Non-pigmented ciliary epithelial cell (primary cell): ENCODE data around the gene LARP1.
A peak's percentile ranks its signal among the peaks of the same experiment; 100 is the strongest.

Experiments used
- DNase-seq: peaks from one replicate; pipeline ENCODE4 v3.0.0-alpha.2; 2010; ENCODE audit warnings: low read depth

Gene LARP1

DNA sequence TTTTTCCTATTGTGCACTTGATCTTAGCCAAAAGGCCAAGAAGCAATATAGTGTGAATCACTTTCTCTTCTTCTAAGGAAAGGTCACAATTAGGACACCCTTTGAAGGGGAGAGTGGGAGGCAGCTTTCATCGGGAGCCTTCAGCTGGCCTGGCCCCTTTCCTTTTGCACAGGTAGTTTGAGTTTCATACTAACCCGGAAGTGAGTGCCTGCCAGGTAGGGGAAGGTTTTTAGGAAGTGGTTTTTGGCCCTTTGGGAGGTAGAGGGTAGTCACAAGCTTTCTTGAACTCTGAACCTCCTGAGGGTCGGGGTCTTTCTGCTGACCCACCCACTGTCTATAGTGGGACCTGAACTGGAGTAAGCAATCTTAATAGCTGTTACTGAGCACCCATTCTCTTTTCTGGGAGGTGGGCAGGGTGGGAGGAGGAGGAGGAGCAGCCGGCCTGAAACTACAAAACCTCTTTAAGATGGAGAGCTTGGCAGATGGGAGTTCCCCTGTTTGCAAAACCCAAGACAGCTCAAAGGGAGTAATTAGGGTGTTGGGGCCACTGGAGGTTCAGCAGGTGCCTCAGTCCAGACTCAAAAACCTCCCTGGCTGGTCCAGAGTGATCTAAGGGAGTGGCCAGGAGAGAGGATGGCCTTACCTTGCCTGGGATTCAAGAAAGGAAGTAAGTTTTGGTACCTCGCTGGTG, 6.0 kb downstream of the LARP1 start:
- DNase-seq: no peak

DNA sequence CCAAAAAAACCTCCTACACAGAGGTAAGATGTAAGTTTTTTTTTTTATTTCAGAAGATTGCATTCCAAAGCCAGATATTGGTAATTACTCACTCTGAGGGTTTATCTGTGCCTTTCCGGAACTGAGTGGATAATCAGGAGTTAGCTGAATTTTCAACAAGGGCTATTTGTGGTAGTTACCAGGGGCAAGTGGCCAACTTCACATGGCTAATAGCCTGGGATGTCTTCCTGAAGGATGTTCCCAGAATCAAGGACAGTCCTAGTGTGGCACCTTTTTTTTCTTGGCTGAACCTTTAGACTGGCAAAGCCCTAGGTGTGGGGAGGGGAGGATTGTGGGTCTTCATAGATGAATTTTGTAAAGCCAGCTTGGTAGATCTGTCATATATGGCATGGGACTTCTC, 7.1 kb downstream of the LARP1 start:
- no peak for DNase-seq

DNA sequence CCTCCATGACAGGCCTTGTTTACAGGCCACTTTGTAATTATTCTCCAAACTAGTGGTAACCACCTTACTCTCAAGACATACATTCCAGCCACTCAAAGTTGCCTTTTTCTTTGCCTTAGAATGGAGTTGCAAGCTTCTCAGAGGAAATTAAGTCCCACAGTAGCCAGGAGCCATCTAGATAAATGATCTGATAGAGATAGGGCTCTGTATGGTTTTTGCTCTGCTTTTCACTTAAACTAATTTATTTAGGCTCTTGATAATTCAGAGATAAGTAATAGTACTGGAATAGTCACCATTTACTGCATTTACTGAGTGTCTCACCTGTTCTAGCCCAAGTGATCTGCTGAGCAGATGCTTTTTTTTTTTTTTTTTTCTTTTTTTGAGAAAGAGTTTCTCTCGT, 7.5 kb downstream of the LARP1 start:
- no peak for DNase-seq

DNA sequence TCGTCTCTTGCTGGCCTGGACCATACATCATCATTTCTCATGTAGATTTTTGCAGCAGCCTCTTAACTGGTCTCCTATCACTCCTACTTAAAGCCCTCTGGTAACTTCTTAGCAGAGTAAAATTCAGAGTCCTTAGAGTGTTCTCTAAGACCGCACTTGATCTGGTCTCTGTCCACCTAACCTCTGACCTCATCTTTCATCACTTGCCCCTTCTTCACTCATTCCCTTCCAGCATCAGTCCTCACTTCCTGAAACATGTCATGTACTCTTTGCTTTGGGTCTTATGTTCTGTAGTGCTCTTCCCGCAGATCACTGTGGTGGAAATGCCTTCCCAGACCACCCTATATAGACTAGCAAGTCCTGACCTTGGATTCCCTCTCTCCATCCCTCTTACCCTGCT, 9.8 kb downstream of the LARP1 start:
- no peak for DNase-seq

DNA sequence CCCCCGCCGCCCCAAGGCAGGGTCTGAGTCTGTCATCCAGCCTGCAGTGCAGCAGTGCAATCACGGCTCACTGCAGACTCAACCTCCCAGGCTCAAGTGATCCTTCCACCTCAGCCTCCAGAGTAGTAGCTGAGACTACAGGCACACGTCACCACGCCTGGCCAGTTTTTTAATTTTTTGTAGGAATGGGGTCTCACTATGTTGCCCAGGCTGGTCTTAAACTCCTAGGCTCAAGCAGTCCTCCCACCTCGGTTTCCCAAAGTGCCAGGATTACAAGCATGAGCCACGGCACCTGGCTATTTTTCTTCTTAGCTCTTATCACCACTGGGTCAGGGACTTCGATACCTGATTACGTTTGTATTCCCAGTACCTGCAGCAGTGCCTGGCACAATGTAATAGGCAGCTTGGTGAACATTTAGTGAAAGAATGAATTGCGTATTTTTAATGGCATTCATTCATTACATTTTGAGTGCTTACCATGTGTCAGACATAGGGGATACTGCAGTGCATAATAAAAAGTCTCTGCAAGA, 10.3 kb downstream of the LARP1 start:
- DNase-seq: no peak

DNA sequence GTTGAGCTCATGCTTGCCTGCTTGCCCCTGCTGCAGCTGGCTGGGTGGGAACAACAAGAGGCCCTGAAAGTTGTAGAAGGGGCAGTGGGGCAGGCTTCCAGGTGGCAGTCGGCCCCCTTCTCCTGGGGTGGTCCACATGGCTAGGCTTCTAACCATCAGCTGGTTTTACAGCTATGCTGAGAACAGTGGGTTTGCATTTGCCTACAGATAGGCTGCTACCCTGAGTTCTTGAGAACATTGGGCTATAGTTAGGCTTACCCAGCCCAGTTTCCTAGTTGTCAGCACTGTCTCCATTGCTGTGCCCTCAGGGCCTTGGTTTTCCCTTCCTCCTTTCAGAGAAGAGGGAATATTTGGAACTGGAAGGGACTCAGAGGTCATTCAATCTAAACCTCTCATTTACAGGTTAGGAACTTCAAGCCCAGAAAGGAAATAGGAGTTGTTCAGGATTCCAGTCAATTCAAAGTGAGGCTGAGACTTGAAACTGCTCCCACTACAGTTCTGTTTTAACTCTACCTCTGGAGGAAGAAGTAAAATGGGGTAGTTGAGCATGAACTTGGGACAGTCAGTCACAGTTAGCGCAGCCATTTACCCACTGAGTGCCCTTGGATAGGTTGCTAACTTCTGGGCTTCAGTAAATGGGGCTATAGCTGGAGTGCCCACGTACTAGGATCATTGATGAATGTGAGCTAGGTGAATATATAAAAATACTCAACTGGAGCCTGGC, 11.5 kb downstream of the LARP1 start:
- no peak for DNase-seq

DNA sequence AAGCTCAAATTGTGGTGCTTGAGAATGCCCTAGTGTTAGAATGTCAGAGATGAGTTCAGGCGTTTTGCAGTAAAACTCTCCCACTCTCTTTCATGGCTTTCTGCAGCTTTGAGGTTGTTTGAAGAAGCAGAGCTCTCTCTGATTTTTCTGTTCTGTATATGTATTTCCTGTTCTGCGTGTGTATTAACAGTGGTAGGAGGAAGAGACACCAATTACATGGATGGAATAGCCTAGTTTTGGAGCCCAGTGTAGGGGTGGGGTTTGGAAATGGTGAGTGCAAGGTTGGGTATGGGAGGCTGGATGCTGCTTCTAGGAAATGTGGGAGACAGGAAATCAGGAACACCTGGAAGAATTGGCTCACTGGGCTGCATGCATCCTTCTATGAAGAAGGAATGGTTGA, 12.4 kb downstream of the LARP1 start:
- DNase-seq: no peak

DNA sequence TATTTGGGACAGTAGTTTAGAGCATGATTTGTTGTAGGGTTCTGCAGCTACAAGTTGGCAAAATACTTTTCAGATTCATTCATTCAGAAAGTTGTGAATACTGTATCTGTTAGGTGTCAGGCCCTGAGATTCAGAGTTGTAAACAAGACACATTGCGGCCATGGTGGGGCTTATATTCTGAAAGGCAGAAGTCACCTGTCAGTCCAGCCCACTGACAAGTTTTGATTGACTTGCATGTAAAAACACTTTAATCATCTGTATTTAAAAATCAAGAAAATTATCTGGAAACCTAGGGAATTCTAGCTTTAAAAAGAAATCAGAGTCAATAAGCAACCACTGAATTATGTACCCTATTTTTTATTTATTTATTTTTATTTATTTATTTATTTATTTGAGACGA, 13.0 kb downstream of the LARP1 start:
- no peak for DNase-seq

DNA sequence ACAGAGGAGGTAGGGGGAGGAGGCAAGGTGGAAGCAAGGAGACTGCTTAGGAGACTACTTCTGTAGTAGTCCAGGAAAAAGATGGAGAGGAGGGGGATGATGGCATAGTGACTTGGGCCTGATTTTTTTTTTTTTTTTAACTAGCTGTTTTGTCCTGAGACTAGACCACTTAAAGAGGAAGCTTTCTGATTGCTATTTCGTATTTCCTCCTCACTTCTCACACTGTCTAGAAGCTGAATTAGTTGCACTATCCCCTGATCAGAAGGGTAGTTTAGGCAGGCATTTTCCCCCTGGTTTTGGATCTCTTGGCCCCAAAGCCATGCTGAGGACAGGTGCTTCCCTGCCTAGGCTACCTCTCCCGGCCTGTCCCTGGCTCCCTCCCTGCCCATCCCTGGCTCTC, 14.9 kb downstream of the LARP1 start:
- no peak for DNase-seq

DNA sequence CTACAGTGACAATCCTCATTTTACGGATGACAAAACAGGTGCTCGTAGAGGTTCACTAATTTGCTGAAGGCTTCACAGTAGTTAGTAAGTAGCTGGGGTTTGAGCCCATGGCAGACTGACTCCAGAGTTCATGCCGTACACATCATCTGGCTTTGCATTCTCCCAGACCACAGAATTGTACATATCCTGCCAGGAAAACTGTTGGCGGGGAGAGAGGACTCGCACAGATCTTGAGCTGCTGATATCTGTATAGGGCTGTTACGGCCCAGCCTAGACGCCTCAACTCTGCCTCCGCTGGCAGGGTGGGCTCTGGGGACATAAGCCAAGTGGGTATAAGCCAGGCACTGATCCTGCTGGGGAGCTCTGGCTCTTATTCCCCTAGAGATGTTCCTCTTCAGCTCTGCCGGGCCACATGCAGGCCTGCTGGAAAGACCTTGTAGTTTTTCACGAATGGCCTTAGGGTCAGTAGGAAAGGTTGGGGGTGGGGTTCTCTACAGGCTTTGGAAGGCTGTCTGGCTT, 16.3 kb downstream of the LARP1 start:
- DNase-seq: peak; percentile 77

DNA sequence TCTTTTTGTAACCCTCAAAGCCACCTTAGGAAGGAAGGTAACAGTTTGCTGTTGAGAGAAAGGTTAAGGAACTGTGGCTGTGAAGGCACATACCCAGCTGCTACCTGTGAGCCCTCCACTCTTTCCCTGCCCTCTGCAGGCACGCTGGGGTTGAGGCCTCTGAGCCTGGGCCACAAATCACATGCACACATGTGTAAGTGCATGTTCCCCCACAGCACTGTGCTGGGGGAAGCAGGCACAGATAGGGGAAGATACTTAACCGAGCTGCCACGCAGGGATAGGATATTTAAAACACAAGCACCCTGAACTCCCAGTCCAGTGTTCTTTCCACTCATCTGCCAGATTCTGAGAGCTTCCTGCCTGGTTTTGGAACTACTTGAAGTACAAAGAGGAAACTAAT, 18.1 kb downstream of the LARP1 start:
- DNase-seq: no peak

DNA sequence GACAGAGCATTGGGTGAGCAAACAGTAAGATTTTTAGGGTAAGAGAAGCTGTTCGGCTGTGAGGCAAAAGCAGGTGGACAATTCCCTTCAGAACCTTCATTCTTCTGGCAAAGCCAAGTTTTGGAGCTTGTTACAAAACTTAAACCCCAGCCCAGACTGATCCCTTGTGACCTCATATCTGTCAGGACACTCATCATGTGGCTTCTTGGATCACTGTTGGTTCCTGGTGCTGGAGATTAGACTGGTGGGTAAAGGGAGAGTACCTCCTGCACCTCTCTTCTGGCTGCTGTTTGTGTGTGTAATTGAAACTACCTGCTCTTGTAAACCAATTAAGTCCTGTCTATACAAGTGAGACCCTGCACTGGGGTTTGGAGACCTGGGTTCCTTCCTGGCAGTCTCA, 21.0 kb downstream of the LARP1 start:
- DNase-seq: no peak

DNA sequence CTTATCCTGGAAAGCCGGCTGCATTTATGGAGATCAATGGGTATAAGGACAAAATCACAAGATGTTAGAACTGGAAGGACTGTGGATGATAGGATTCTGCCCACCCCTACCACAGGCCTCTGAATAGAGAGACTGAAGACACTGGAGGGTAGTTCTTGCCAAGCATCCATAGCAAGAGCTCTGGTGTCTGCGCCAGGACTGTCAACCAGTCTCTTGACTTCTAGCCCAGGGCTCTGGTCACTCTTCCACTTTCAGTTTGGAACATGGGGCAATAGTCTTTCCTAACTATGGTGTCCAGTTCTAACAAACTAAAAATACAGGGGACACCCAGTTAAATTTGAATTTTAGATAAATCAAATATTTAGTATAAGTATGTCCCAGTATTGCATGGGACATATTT, 23.4 kb downstream of the LARP1 start:
- DNase-seq: no peak

DNA sequence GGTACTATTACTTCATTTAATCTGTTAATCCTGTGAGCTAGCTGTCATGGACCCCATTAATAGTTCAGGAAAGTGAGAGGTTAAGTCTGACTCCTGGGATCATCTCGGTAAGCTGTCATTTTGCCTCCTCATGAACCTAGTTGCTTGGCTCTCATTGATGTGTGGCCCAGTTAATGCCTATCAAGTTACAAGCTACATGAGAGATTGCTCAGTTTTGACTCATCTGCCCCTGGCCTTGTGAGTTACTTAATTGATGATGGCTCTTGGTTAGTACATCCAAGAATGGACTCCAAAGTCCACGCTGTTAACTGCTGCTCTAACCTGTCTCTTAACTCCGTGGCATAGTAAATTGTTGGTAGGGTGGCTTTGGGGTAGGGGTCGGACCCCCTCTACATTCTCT, 23.9 kb downstream of the LARP1 start:
- DNase-seq: peak; percentile 77

DNA sequence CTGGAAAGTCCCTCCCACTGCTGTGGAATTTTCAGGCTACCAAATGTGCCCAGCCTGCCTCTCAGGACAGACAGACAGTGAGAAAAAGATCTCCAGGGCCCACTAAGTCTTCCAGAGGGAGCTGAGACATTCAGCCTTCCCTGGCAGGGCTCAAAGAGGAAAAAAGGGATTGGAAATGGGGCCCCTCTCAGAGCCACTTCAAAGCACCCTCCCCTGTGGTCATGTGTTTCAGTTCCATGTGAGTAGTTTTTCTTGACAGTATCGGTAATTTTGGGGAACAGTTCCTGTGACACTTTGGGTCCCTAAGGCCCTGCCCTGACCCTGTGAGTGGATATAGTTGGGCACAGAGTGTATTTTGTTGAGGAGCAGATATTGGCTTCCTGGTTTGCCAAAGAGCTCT, 25.0 kb downstream of the LARP1 start:
- DNase-seq: no peak

DNA sequence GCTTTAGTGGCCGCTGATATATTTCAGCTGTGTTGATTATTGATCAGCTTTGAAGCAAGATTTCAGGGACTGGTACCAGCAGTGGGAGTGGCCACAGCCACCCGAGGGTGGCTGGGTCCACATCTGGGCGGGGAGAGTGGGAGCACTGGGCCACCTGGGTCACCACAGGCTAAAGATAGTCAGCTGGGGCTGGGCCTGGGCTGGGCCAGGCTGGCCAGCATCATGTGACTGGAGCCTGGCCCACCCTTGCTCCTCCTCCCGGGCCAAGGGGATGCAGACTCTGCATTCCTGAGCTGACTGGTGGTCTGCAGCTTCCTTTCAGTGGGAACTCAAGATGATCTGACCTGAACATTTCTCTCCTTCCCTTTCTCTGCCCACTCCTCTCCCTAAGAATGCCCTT, 27.1 kb downstream of the LARP1 start:
- no peak for DNase-seq

DNA sequence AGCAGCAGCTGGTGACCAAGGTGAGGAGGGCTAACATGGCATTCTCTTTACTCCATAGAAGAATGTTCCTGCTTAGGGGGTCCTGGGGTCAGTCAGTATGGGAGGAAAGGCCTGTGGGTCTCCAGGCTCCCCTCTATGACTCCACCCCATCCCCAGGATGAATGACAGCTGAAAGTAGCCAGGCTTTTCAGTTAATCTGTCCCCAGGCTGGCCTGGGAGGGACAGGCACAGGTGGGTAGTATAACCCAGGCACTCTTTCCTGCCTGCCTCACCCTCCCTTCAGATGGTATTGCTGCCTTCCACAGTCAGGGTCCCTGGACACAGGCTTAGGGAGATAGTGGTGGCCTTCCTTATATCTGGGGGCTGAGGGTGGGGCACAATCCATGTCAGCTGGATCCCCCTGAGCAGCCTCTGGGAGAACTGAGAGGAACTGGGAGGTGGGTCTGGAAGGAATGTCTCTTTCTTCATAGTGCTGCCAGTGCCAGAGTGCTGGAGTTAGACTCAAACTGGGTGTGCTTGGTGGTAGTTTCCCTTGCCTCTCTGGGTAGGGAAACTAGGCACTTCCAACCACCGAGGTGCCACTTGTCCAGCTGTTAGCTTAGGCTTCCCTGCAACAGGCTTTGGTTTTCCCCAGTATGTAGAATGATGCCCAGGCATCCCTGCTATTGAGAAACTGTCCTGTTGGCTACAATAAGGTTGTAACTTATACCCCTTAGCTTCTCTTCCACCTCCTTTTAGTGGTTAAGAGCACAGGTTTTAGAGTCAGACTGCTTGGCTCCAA, 27.8 kb downstream of the LARP1 start:
- DNase-seq: no peak

DNA sequence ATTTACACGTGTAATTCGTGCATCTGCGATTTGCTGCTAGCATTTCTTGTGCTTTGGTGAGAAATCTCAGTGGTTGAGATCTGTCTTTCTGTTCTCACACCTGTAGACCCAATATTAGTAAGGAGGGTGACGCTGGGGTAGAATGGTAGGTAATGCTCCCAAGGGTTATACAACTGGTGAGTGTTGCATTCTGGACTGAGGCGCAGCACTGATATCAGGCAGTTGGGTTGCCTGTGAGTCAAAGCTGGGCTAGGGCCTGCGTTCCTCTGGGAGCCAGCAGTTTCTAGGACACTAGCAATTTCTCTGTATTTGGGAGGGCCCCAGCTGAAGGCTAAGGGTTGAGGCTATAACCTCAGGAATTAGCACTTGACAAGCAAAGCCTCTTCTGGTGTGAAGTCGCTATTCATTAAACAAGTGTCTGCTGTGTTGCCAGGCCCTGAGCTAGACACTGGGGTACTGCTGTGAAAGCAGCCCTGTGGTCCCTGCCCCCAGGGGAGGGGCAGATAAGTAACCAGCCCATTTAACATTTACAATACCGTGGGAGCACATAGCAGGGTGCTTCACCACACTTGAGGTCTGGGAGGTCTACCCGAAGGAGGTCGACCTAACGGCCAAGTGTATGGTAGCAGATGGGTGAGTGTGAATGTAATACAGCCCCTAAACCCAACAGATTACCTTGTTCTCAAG, 28.7 kb downstream of the LARP1 start:
- DNase-seq: no peak

DNA sequence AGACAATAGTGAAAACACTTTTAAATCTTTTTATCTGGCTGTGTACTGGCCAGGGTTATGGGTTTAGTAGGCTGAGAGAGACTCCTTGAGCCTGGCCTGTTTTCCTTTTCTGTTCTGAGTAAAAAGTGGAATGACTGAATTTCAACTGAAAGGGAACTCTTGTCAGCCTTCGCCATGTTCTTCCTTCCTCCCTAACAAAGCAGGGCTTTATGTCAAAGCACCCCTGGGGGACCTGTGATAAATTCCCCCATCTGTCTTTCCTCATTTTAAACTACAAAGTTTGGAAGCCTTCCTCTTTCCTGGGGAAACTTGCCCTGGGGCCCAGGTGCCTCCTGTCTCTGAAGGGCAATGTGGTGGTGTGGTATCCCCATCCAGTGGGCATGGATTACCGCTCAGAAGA, 29.7 kb downstream of the LARP1 start:
- no peak for DNase-seq

DNA sequence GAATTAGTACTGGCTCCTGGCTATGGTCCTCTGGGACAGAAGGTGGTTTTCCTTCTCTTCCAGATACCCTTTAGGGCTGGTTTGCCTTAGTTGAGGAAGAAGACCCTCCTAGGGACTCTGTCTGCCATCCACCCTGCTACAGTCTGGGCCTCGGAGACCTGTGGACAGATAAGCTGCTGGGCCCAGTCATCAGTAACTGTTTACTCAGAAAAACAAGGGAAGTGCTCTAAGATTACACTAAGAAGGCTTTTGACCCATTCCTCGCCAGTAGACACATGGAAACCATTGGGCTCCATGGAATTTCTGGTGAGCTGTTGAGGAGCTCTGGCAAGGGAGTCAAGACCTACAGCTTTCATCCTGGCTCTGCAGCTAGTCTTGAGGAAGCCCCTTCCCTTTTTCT, 31.2 kb downstream of the LARP1 start:
- DNase-seq: no peak

DNA sequence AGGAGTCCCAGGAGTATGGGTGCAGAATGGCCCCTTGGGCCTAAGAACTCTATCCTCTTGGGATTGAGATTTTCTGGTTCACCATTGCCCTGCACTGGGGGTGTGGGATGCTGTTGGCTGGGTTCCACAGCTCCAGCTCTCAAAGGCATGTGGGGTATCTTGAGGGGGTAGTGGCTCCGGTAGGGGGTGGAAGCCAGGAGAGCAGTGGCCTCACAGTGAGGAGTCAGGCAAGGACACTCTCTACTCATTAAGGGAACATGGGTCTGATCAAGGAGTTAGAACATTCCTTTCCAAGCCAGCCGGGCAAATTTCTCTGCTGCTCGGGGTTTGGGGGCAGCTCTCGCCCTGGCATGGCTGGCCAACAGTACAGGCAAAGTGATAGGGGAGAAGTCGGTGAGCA, 33.0 kb downstream of the LARP1 start:
- no peak for DNase-seq

DNA sequence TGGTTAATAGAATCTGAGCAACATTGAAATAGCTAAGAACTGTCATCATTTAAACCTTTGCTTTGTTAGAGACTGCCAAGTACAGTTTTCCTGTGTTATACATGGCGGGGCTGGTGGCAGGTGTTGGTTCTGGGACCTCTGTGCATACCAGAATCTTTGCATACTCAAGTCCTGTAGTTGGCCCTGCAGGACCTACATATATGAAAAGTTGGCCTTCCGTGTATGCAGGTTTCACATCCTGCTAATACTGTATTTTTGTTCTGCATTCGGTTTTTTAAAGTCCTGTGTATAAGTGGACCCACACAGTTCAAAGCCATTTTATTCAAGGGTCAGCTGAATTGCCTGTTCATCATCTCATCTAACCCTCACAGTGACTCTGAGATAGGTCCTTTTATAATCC, 36.4 kb downstream of the LARP1 start:
- no peak for DNase-seq
